Measurements from ENCODE around the gene C11orf58. TPM values are rescaled to one million over a fixed set of nuclear protein-coding genes. Genes with fewer than 3 reads are reported as not detected.

C11orf58 gene
- total RNA-seq, 1 donor from 2014 or later: 105 TPM

DNA sequence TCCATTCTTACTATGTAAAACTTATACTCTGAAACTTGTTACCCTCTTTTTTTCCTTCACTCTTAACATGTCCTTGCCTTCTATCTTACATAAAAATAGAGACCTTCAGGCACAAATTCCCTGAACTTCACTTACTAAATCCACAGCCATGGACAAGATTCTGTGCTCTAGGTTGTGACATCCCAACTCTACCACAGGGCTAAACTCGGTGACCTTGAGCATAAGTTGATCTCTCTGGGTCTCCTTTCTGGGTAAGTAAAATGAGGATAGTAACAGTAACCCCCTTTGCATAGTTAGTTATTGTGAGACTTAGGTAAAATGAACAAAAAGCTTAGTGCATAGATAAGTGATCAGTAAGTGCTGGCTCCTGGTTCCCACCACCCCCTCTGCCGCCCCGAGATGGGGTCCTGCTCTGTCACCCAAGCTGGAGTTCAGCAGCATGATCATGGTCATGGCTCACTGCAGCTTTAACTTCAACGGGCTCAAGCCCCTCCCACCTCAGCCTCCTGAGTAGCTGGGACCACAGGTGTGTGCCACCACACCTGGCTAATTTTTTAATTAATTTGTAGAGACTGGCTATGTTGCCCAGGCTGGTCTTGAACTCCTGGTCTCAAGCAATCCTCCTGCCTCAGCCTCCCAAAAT is 20.1 kb downstream of the C11orf58 start:
- Histone ChIP-seq H3K4me3 (no peak overlapping the region), H3K9me3 (replicated peaks) (no peaks in the 10 kb centered on the region), H3K4me1 (peaks cover 10% of the 10 kb centered on the region), H3K27me3 (ENCODE audit: low read depth) (no peaks in the 10 kb centered on the region), H3K36me3 (peaks cover 52% of the 10 kb centered on the region), H3K27ac (replicated peaks) (peak overlapping the region; percentile 23)
- no peak for DNase-seq
- intact Hi-C loops (cut with micrococcal nuclease): no loop called here
- TF ChIP-seq CTCF (IDR thresholded peaks at IDR 0.05; ENCODE audit: borderline replicate concordance): no peak

- Histone ChIP-seq H3K4me1 (peaks cover 10% of the 10 kb centered on the region), H3K9me3 (replicated peaks) (no peaks in the 10 kb centered on the region), H3K27ac (replicated peaks) (peak overlapping the region; percentile 23), H3K4me3 (no peak overlapping the region), H3K27me3 (ENCODE audit: low read depth) (no peaks in the 10 kb centered on the region), H3K36me3 (peaks cover 37% of the 10 kb centered on the region)
- no peak for DNase-seq
- intact Hi-C loops (cut with micrococcal nuclease): no loop called here
- no peak for TF ChIP-seq CTCF (IDR thresholded peaks at IDR 0.05; ENCODE audit: borderline replicate concordance)
These were observed 21.5 kb downstream of the C11orf58 start for GRCh38 chr11:16759857-16760508.

DNA sequence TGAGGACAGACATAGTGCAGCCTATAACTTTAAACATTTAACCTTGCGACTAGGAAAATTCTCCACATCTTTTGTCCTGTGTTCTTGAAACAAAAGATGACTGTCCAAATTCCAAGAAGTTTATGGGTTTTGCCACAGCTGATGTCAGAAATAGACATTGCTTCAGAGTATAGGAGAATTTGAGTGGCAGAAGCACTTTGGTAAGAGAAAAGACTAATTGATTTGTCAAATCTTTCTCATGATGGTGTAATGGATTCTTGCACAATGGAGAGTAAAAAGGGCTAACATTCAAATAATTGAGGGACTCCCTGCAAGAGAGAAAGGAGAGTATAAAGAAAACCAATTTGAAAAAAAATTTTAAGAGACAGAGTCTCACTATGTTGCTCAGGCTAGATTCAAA is 25.3 kb downstream of the C11orf58 start:
- H3K4me3 ChIP-seq: no peak overlapping the region
- no peak overlapping the region for H3K27ac ChIP-seq (replicated peaks)
- intact Hi-C loops (cut with micrococcal nuclease): no loop called here
- H3K36me3 ChIP-seq: peaks cover 3% of the 10 kb centered on the region
- no peaks in the 10 kb centered on the region for H3K9me3 ChIP-seq (replicated peaks)
- H3K27me3 ChIP-seq (ENCODE audit: low read depth): no peaks in the 10 kb centered on the region
- peaks cover 10% of the 10 kb centered on the region for H3K4me1 ChIP-seq
- no peak for DNase-seq
- no peak for TF ChIP-seq CTCF (IDR thresholded peaks at IDR 0.05; ENCODE audit: borderline replicate concordance)

DNA sequence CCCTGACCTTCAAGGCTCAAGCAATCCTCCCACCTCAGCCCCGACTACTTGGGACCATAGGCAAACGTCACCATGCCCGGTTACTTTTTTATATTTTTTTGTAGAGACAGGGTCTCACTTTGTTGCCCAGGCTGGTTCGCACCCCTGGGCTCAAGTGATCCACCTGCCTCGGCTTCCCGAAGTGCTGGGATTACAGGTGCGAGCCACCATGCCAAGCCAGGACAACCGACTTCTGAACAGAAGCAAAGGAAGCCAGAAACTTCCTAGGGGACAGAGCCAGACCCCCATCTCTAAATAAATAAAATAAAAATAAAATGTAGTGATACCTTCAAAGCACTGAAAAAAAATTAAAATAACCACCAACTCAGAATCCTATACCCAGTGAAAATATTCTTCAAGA is 26.4 kb downstream of the C11orf58 start:
- H3K27me3 ChIP-seq (ENCODE audit: low read depth): no peaks in the 10 kb centered on the region
- no peaks in the 10 kb centered on the region for H3K9me3 ChIP-seq (replicated peaks)
- intact Hi-C loops (cut with micrococcal nuclease): no loop called here
- H3K27ac ChIP-seq (replicated peaks): no peak overlapping the region
- no peak for DNase-seq
- H3K4me3 ChIP-seq: no peak overlapping the region
- H3K36me3 ChIP-seq: no peaks in the 10 kb centered on the region
- TF ChIP-seq CTCF (IDR thresholded peaks at IDR 0.05; ENCODE audit: borderline replicate concordance): no peak
- peaks cover 3% of the 10 kb centered on the region for H3K4me1 ChIP-seq

GRCh38 chr11:16767137-16767536 is 28.7 kb downstream of the C11orf58 start:
- no peak overlapping the region for H3K27ac ChIP-seq (replicated peaks)
- no peaks in the 10 kb centered on the region for H3K9me3 ChIP-seq (replicated peaks)
- DNase-seq: no peak
- intact Hi-C loops (cut with micrococcal nuclease): no loop called here
- TF ChIP-seq CTCF (IDR thresholded peaks at IDR 0.05; ENCODE audit: borderline replicate concordance): no peak
- H3K4me1 ChIP-seq: no peaks in the 10 kb centered on the region
- no peaks in the 10 kb centered on the region for H3K36me3 ChIP-seq
- no peak overlapping the region for H3K4me3 ChIP-seq
- no peaks in the 10 kb centered on the region for H3K27me3 ChIP-seq (ENCODE audit: low read depth)

Measured in left ventricle myocardium inferior (tissue), 1 donor.